ENCODE data around the gene ST6GAL1.
"Not testable (repeated sequence)": the region's sequence is repeated elsewhere in the genome, so short reads cannot be mapped to it uniquely, and the experiment has no call there.

ST6GAL1 gene

DNA sequence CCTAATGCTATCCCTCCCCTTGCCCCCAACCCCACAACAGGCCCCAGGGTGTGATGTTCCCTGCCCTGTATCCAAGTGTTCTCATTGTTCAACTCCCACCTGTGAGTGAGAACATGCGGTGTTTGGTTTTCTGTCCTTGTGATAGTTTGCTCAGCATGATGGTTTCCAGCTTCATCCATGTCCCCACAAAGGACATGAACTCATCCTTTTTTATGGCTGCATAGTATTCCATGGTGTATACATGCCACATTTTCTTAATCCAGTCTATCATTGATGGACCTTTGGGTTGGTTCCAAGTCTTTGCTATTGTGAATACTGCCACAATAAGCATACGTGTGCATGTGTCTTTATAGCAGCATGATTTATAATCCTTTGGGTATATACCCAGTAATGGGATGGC lies 122.1 kb downstream of the ST6GAL1 start:
- not testable (repeated sequence) for DNase-seq

DNA sequence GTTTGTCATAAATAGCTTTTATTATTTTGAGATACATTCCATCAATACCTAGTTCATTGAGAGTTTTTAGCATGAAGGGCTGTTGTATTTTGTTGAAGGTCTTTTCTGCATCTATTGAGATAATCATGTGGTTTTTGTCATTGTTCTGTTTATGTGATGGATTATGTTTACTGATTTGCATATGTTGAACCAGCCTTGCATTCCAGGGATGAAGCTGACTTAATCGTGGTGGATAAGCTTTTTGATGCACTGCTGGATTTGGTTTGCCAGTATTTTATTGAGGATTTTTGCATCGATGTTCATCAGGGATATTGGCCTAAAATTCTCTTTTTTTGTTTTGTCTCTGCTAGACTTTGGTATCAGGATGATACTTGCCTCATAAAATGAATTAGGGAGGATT lies 124.1 kb downstream of the ST6GAL1 start:
- not testable (repeated sequence) for DNase-seq

DNA sequence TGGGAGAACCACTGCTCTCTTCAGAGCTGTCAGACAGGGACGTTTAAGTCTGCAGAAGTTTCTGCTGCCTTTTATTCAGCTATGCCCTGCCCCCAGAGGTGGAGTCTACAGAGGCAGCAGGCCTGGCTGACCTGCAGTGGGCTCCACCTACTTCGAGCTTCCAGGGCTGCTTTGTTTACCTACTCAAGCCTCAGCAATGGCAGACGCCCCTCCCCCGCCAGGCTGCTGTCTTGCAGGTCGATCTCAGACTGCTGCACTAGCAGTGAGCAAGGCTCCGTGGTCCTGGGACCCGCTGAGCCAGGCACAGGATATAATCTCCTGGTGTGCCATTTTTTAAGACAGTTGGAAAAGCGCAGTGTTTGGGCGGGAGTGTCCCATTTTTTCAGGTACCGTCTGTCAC lies 127.5 kb downstream of the ST6GAL1 start:
- DNase-seq, result not testable (repeated sequence)

DNA sequence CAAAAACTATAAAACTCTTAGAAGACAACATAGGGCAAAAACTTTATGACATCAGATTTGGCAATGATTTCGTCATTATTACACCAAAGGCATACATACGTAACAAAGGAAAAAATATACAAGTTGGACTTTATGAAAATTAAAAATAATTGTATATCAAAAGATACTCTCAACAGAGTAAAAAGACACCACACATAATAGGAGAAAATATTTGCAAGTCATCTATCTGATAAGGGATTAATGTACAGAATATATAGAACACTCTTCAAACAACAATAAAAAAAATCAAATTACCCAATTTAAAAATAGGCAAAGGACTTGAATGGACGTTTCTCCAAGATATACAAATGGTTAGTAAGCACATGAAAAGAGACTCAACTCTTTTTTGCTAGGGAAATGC lies 131.4 kb downstream of the ST6GAL1 start:
- no peak for DNase-seq

DNA sequence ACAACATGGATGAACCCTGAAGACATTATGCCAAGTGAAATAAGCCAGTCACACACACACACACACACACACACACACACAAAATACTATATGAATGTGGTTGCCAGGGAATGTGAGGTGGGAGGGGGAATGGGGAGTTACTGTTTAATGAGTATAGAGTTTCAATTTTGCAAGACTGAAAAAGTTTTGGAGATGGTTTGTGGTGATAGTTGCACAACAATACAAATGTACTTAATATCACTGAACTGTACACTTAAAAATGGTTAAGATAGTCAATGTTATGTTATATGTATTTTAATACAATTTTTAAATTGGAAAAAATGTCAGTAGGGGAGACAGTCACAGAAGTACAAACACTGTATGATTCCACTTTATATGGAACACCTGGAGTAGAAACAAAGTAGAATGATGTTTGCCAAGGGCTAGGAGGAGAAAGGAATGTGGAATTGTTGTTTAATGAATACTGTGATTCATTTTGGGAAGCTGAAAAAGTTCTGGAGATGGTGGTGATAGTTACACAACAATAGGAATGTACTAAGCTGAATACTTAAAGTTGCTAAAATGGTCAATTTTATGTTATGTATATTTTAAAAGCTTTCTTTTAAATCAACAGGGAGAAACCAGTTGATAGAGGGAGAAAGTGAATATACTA lies 132.3 kb downstream of the ST6GAL1 start:
- DNase-seq, result no peak

DNA sequence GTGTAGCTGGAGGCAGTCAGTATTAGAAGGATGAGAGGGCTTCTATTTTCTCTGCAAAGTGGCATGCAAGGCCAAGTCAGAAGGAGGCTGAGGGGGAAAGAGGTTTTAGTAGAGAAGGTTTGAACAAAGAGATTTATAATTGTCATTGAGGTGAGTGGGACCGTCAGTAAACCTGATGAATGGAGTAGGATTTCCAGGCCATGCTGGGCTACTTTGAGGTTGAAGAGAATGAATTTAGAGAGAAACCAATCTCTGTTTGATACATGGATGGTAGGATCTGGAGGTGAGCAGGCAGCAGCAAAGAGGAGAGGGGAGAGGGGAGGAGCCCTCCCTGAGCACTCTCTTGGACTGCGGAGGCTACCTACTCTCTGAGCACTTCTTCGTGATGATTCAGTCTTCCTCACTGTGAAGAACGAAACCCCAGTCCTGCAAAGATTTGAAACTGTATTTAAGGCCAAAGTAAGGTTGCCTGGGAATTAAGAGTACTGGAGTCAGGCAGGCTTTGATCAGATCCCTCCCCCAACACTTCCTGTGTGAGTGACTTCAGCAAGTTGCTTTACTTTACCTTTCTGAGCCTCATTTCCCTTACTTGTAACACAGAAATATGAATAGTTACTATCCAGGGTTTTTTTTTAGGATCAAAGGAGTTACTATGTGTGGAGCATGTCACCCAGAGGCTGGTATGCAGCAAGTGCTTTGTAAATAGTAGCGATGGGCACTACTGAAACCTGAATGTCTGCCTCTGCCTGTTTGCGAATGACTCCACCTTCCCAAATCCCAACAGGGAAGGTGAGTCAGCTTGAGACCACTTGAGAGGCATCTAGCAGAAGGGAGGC lies 133.2 kb downstream of the ST6GAL1 start:
- peak; percentile 35 for DNase-seq

DNA sequence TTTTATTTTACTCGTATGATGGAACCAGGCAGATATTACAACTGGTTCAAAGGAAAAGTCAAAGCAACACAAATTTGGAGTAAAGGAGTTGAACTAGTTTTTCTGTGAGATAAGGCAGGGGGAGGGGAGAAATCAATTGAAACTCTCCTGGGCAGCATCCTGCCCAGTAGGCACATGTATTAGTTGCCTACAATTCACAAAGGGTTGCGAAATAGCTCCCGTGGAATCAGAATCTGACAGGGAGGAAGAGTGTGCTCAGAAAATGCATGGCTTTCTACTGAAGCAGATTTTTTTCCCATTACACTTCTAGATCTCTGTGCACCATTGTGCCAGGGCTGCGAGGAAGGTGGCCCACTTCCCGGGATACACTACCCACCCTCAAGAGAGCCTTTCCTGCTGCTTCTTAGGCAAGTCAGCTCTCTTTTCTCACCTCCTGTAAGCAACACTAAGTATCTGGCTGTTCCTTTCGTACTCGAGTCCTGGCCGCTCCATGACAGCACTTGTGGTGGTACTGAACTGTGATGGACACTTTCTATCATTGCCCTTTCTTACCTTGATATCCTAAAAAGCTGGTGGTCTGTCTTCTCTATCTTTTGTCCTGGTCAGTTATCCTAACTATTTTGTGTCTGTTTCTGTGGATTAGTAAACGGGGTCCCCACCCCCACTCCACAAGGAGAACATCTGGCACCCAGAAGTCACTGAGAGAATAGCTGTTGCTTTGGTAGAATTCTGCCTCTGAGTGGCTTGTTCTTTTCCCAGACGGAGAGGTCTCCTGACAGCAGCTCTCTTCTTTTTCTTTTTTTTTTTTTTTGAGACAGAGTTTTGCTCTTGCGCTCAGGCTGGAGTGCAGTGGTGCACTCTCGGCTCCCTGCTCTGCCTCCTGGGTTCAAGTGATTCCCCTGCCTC lies 134.1 kb downstream of the ST6GAL1 start:
- DNase-seq, result no peak

DNA sequence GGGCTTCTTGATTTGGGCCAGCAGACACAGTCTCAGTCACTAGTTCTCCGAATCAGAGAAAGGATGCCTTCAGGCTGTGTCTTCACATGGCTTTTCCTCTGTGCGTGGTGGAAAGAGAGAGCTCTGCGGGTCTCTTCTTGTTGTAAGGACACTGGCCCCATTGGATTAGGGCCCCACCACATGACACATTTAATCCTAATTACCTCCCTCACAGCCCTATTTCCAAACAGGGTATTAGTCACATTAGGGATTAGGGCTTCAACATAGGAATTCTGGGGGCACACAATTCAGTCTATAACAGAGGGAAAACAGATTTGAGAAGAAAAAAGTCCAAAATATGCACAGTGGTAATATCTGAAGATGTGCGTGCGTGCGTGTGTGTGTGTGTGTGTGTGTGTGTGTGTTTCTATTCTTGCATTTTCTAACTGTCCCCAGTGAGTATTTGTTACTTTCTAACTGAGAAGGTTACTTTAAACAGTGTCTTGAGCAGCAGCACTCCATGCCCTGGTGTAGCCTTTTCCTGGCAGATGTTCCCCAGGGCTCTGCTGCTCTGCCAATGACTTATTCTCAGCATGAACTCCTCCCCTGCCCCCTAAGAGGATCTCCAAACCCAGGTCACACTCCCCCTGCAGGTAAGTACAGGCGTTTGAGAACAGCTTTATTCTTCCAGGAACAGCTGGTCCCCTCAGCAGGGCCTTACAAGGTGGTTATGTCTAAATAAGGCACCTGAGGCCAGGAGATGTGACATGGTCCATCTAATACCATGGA lies 136.1 kb downstream of the ST6GAL1 start:
- peak; percentile 70 for DNase-seq

DNA sequence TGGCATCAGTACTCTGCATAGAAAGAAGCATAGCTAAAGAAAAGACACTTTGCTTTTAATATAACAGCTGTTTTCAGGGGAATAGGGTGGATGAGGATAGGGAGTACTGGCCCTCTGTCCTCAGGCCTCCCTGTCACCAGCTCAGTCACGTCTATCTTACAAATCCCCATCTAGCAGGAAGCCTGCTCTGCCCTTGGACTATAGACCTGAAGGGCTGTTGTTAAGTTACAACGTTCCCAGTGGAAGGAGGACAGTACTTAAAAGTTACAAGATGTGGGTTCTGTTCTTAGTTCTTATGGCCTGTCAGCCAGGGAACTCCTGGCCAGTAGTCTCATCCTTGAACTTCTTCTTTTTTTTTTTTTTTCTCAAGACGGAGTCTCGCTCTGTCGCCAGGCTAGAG lies 138.5 kb downstream of the ST6GAL1 start:
- no peak for DNase-seq

DNA sequence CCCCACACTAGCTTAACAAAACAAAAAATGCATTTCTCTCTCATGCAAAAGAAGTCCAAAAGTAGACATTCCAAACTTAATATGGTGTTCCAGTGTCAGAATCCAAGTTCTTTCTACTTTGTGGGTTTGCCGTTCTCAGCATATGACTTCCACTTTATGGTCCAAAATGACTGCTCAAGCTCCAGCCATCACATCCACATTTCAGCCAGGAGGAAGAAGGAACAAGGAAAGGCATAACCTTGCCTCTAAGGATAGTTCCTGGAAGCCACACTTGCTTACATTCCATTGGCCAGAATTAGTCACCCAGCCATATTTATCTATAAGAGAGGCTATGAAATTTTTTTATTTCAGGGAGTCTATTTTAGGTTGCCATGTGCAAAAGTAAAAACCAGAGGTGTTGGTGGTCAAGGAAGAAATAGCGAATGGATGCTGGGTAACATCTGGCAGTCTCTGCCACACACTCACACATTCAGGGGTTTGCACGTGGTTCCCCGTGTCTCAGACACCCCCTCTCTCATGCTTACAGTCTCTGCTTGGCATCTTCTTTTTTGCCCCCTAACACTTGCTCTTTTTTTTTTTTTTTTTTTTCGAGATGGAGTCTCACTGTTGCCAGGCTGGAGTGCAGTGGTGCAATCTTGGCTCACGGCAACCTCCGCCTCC lies 139.7 kb downstream of the ST6GAL1 start:
- DNase-seq, result no peak

DNA sequence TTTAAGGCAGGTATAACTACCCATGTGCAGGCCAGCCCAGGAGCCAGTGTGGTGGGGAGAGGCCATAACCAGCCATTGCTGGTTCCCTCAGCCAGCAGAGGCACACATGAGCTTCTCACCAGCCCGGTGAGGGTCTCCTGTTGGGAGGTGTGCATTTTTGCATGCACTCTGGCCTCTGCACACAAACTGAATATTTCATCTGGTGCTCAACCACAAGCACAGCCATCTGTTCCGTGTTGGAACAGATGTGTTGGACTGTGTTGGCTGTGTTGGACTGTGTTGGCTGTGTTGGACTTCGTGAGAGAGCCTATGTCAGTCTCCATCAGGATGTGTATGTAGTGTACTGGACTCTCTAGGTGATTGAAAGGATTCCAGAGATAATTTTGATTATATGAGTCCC lies 141.8 kb downstream of the ST6GAL1 start:
- DNase-seq, result no peak

DNA sequence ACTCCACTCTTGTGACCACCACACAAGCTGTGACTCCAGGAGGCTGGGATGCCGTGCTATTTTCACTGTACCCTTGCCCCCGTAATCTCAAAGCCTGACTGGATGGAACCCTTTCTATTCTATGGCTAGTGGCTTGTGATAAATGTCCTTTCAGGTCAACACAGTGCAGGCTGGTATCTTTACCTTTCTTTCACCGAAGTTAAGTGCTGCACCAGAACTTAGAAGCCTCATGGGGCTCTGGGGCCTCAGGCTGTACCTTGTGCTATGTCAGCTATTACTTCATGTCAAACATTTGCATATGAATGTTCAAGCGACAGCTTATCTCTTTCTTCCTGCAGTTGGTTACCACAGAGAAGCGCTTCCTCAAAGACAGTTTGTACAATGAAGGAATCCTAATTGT lies 142.2 kb downstream of the ST6GAL1 start:
- DNase-seq, result no peak

DNA sequence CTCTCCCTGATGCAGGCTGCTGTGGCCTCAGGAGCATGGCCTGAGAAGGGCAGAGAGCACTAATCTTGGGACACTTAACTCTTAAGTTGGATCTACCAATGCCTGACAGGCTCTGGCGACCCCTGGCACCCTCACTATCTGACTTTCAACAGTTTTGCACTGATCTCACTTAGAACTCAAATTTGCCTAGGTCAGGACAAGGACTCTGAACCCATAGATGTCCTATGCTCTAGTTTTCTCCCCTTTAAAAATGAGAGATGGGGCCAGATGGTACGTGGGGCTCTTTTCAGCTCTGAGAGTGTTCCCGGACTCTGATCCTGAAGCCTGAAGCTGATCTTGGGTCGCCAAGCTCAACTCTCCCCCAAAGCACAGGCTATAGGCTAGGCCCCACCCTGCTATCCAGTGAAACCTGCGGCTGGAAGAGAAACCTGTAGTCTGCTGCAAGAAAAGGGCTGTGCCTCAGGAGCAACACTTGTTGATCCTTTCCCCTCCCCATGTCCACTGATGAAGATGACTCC lies 143.3 kb downstream of the ST6GAL1 start:
- no peak for DNase-seq

DNA sequence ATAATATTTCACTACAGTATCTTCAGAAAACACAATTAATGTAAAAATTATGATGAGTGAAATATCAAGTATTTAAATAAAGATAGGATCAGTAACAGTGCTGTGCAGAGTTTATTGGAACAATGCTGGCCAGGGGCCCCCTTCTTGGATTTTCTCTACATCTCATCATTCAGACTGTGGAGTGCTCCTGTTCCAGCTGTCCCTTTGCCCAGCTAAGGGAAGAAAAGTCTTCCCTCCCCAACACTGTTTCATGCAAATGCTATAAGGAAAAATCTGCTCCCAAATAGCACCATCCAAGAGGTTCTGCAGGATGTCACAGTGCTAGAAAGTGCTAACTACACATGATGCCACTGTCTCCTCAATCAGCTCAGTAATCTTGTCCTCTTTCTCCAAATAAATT lies 144.5 kb downstream of the ST6GAL1 start:
- DNase-seq, result no peak

DNA sequence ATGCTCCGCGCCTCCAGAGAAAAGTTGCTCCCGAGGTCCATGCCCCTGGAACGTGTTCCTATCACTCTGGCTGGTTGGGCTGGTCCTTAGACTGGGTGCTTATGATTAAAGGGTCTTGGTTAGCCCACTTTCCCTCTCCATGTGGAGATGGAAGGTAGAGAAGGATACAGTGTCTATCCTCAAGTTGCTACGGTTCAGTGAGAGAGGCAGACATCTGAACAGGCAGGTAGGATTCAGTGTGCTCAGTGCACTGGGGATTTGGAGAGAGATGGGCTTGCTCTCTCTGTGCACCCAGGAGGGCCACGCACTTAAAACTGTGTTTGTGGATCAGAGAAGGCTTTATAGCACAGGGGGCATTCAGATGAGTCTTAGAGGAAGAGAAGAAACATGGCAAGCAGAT lies 146.0 kb downstream of the ST6GAL1 start:
- no peak for DNase-seq

DNA sequence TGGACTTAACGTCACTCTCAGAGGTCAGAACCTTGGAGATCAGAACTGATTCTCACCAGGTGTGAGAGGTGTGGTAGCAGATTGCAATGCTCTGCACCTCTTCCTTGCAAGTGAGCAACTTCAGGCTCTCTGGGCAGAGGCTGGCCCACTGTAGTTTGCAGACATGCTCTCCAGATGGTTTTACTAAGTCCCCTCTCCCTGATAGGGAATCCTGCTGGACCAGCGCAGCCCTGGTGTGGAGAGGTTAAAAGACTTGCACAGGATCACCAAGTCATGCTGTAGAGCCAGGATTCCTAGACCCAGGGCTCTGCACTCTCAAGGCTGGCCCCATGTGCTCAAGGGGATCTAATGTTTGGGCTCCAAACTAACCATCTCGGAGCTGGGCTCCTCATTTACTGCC lies 146.8 kb downstream of the ST6GAL1 start:
- DNase-seq, result no peak

DNA sequence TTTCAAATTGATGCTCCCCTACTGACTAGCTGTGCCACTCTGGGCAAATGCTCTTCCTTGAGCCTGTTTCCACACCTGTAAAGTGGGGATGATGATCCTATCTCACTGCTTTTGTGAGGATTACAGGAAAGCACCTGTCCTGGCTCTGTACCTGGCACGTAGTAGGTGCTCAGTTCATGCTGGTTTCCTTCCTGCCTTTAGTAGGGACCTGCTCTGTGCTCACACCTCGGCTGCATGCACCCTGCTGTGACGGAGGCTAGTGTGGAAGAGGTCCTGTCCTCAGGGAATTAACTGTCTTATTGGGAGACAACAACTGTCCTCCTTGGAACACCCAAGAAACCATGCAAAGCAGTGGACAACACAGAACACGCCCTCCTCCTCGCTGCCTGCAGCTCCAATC lies 147.2 kb downstream of the ST6GAL1 start:
- no peak for DNase-seq

DNA sequence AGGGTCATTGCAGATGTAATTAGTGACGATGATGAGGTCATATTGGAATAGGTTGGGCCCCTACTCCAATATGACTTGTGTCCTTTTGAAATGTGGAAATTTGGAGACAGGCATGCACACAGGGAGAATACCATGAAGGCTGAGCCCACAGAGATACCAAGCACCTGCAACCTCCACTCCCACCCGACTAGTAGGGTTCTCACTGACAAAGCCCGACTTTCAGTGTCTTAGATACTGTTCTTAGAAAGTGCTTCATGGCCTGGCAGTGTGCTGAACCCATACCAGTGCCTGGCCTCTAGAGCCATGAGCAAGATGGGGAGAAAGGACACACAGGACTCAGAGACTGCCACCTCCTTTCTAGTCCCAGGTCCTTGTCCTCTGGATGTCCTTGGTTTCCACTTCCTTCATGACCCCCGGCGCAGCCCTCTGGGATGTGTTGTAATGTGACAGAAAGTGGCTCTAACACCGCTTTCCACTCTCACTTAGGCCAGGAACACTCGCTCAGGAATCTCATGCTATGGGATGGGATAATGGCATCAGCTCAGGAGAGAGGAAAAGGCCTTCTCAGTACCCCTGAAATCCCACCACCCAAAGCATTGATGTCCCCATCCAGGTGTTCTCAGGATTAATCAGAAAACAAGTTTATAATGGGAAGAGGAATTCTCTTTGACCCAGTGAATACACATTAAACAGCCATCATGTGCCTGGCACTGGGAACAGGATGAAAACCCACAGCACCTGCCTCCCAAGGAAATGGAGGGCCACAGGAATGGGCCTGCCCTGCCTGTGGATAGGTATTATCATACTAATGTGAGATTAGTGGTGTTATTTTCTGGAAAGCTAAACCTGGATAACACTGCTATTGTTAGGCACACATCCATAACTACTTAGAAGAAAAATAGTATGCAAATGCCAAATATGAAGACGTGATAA lies 149.0 kb downstream of the ST6GAL1 start:
- no peak for DNase-seq

DNA sequence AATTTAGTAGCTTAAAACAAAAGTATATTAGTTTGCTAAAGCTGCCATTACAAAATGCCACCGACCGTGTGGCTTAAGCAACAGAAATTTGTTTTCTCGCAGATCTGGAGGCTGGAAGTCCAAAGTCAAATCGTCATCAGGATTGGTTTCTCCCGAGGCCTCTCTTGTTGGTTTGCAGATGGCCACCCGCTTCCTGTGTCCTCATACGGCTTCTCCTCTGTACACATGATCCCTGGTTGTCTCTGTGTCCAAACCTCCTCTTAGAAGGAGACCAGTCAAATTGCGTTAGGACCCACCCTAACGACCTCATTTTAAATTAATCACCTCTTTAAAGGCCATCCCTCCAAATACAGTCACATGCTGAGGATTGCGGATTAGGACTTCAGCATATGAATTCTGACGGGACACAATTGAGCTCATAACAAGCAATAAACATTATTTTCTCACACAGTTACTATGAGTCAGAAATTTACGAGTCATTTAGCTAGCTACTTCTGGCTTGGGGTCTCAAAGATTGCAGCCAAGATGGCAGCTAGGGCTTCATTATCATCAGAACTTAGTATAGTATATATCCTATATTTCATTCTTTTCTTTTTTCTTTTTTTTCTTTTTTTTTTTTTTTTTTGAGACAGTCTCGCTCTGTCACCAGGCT lies 150.6 kb downstream of the ST6GAL1 start:
- DNase-seq, result no peak

DNA sequence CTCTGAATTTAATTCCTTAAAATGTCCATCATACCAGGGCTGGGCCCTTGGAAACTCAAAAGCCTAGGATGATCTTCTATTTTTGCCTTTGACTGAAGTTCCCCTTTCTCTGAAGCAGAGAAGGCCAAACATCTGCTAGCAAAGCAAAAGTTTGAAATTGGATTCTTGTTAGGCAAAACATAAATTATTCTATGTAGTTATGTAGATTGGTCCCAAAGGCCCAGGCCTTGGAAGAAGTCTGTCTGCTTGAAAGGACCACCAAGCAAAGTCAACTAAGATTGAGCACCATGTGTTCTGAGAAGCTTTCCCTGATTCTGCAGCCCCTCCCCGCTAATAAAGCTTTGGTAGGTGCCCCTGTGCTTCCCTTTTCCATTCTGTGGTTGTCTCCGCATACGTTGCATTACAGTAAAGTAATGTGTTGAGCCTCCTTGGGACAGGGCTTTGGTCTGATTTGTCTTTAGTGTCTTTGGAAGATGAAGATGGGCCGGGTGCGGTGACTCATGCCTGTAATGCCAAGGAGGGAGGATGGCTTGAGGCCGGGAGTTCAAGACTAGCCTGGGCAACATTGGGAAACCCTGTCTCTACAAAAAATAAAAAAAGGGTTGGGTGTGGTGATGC lies 152.5 kb downstream of the ST6GAL1 start:
- DNase-seq, result no peak
